Measurements from ENCODE around the gene FMNL2.
A peak's percentile ranks its signal among the peaks of the same experiment; 100 is the strongest.

The FMNL2 gene

DNA sequence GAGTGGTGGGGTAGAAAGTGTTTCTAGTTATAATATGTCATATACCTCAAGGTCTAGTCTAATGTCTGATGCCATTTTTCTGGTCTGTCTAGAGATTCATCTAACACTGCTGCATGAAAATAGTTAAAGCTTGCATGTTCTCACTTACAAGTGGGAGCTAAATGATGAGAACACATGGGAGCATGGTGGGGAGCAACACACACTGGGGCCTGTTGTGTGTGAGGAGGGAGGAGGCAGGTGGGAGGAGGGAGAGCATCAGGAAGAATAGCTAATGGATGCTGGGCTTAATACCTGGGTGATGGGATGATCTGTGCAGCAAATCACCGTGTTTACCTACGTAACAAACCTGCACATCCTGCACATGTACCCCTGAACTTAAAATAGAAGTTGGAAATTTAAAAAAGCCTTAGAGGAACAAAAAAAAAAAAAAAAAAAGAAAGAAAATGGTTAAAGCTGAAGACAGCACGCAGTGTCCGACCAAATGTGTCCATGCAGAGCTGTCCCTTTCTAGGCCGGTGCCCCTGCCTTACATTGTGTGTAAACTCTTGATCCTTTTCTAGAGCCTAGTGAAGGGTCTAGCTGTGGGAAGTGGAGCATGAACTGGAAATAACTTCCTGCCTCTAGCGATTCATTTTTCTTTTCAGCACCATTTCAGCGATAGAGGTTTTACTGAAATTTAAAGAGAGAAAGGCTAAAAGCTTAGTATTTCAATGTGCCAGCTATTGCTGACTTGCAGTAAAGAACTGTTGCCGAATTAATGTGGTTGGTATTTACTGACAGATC is 94.0 kb downstream of the FMNL2 start:
- DNase-seq, result no peak

DNA sequence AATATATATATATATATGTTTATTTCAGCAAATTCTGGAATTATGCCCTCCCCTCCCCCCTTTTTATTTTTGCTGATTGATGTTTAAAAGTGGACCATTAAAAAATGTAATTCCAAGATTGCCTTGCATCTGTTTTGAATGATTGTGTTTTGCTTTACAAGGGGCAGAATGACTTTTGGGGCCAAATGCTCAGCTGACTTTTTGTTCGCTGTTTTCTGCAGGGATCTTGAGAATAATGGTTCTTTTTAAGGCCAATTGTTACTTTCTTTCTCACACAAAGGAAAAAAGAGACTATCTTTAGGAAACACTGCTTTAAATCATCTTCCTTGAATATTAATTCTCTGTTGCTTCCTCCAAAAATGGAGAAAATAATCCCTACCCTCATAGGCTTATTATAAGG is 95.9 kb downstream of the FMNL2 start:
- no peak for DNase-seq

DNA sequence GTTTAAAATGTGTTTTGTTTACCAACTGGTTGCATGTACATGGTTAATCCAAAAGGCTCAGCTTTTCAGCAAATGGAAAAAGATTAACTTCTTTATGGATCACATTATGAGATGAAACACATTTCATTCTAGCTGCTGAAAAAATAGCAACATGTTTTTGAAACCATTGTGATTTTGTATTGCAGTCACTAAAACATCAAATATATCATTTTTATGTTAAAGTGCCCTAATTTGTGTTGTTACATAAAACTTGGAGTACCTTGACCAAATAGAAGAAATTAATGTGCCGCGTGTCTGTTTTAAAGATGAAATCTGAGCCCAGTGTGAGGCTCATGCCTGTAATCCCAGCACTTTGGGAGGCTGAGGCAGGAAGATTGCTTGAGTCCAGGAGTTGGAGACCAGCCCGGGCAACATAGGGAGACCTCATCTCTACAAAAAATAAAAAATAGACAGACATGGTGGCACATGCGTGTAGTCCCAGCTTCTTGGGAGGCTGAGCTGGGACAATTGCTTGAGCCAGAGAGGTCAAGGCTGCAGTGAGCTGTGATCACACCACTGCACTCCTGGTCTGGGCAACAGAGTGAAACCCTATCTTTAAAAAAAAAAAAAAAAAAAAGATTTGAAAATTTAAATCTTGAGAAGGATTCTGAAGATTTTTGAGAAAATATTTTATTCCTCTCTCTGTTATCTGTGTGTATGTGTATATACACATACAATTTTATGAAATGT is 96.6 kb downstream of the FMNL2 start:
- DNase-seq, result no peak

DNA sequence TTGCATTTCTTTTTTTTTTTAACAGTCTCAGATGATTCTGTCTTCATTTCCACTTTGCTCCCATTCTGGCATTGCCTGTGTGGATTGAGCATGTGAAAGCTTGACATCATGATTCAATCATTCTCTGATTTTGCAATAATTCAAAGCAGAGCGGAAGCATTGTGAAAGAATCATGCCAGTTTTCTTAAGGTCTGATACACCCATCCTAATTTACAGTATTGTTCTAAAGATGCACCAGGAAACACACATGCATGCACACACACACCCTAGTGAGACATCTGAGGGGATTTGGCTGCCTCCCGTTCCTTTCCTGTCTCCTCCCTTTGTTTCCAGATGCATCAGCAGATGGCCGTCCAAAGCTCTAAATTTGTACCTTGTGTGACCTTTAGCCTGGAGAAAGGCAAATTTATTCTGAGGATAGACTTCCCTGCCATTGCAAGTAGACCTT is 97.3 kb downstream of the FMNL2 start:
- no peak for DNase-seq

DNA sequence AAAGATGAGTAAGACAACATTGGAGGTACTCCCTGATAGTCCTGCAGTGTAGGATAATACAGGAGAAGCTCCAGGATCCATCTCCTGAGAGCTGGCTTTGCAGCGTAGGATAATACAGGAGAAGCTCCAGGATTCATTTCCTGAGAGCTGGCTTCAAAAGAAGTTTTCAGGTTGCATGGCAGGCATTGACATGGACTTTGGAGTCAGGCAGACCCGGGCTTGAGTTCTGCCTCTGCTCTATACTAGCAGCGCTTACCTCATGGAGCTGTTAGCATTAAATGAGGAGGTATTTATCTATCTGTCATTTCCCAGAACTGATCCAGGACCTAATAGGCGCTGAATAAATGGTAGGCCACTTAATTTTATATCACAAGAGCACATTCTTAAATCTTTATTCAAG is 97.8 kb downstream of the FMNL2 start:
- DNase-seq, result no peak

GRCh38 chr2:152433289-152433688 is 98.3 kb downstream of the FMNL2 start:
- no peak for DNase-seq

DNA sequence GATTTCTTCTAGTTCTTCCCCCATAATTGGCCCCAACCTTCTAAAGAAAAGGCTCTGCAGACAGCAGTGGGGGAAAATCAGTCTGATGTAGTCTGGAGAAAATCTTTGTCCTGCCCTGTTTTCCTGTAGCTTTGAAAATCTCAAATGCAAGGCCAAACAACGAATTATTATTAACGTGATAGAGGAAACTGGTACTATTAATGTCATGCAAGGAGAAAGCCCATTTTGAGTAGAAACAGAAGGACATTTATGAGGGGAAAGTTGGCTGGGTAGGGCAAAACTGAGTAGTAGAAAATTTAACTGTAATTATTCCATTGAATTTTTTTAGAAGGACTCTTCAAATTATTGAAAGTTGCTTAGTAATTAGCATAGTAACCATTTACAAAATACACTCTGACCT is 98.8 kb downstream of the FMNL2 start:
- no peak for DNase-seq

- DNase-seq, result no peak
Measured at GRCh38 chr2:152434395-152435182, 99.6 kb downstream of the FMNL2 start.

DNA sequence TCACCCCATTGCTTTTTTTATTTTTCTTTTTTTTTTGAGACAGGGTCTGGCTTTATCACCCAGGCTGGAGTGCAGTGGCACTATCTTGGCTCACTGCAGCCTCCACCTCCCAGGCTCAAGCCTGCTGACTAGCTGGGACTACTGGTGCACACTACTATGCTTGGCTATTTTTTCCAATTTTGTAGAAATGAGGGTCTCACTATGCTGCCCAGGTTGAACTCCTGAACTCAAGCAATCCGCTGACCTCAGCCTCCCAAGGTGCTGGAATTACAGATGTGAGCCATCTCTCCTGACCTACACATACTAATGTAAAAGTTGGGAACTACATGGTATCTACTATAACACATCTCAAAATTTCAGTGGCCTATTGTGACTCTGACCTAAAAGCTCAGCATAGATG is 101.2 kb downstream of the FMNL2 start:
- DNase-seq, result no peak

GRCh38 chr2:152437276-152438108 is 102.5 kb downstream of the FMNL2 start:
- DNase-seq, result no peak

DNA sequence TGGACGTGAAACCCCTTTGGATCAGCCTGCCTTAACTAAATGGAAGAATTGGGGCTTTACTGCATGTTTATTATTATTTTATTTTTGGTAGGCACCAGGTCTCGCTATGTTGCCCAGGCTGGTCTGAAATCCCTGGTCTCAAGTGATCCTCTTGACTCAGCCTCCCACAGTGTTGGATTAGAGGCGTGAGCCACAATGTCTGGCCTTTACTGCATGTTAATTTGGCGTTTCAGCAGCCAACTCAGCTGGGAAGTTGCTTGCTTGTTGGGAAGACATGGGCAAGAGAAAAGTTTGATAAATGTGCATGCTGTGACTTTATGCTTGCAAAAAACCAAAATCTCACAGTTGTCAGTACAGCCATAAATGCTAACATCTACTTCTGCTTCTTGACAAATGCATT is 105.1 kb downstream of the FMNL2 start:
- peak; percentile 23 for DNase-seq

GRCh38 chr2:152440460-152440859 is 105.5 kb downstream of the FMNL2 start:
- no peak for DNase-seq

DNA sequence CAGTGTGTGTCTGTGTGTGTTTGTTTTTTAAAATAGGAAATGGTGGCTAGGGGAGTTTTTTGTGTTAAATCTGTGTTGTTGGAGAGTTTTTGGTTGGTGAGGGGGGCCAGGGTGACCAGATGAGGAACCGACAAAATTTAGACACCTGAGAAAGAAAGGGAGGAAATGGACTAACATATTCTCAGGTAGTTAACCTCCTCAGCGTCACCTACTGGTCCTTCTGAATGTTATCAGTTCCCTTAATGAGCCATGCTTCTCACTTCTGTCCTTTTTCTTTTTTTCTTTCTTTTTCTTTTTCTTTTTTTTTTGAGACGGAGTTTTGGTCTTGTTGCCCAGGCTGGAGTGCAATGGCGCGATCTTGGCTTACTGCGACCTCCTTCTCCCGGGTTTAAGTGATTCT is 107.0 kb downstream of the FMNL2 start:
- DNase-seq, result no peak

- no peak for DNase-seq
Measured at GRCh38 chr2:152443771-152444170, 108.8 kb downstream of the FMNL2 start.

GRCh38 chr2:152444448-152444847 is 109.5 kb downstream of the FMNL2 start:
- no peak for DNase-seq

- DNase-seq, result no peak
Measured at GRCh38 chr2:152445375-152445774, 110.4 kb downstream of the FMNL2 start.

DNA sequence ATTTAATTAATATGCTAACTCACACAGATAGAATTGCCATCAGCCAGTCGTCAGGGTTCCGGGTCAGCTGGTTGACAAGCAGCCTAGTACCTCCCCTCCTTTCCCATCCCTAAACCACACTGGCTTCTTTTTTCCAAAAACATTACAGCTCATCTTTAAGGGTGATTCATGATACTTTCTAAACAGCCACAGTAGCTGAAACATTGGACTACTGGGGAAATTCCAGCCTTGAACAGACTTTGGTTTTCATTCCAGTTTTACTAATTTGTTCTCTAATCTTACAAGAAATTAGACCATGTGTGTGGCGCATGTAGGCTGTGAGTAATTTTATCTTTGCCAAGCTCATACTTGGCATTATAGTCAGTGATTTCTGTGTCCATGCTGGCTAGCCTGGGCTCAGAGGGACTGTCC is 110.8 kb downstream of the FMNL2 start:
- no peak for DNase-seq

DNA sequence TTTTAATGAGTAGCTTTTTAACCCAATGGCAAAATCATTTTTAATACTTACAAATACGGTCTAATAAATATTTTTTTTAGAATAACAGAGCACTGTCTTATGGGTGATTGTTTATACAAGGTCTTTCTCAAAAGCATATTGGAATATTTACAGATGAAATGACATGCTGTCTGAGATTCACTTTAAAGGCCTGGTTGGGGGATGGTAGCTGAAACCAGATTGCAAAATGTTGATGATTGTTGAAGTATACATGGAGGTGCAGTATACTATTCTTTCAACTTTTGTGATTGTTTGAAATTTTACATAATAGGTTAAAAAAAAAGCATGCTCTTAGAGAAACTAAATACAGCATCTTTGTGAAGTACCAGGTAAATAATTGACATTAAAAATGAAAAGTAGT is 111.2 kb downstream of the FMNL2 start:
- no peak for DNase-seq

- no peak for DNase-seq
Measured at GRCh38 chr2:152447897-152448296, 112.9 kb downstream of the FMNL2 start.

DNA sequence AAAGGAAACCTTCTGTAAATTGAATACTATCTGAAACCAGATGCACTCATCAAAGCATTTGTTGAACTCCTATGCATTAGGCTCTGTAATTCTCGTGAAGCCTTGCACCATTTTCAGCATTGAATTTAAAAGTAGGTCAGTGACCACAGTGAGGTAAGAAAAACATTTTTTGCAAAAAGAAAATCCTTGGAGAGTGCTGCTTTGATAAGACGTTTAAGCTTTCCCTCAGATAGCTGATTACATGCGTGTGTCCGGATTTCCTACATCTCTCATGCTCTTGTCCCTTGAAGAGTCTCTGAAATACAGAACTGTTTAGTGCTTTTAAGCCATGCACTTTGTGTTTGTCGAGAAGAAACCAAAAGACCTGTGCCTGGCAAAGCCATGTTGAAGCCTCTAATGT is 113.6 kb downstream of the FMNL2 start:
- peak; percentile 21 for DNase-seq

DNA sequence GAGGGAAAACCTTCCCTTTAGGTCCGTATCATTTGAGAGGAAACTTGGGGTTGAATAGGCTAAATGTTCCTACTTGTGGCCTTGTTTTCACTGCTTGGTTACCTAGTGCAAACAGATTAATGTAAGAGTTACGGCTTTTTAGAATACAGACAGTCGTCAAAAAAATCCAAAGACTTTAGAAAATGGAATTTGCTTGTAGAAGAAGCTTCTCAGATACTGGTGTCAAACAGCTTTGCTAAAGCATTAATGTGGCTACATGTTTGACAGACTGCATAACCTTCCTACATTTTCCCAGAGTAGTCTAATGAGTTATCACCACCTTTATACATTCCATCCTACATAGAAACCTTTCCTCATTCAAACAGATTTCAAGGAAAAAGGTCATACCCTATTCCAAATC is 114.6 kb downstream of the FMNL2 start:
- no peak for DNase-seq

DNA sequence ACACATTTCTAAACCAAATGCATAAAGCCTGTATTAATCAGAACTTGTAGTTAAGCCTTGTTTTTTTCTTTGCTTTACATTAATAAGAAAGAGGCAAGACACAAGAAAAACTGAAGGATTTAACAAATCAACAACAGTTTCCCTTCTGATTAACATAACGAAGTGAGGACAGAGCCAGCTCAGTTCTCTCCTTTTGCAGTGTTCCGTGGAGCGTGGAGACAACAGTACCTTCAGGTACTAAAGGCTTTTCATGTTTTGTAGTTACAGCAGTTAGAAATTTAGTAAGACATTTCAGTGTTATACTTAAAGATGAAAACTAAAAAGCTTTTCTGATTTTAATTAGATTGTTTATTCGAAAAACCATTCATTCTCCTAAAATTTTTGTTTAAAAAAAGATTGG is 115.2 kb downstream of the FMNL2 start:
- DNase-seq, result no peak

All from OCI-M1 (cell line).